Stimulated activated CD8-positive, alpha-beta memory T cell treated with anti-CD3 and anti-CD28 coated beads, Interleukin-15, amount 100 ng/mL, for 4 hours (primary cell): Measurements from ENCODE around the gene CCDC14.
"Not testable (repeated sequence)": the region's sequence is repeated elsewhere in the genome, so short reads cannot be mapped to it uniquely, and the experiment has no call there.

ENCODE experiments used
- DNase-seq, 2 donors: peaks; one replicate each; pipeline ENCODE4 v3.0.0-alpha.2; 2020; ENCODE audit warnings: low read depth in 2 of 2

The CCDC14 gene

GRCh38 chr3:123899300-123899865, 61.6 kb downstream of the CCDC14 start:
- DNase-seq, result no peak

GRCh38 chr3:123893012-123893411, 68.0 kb downstream of the CCDC14 start:
- DNase-seq, result no peak

GRCh38 chr3:123892195-123892594, 68.8 kb downstream of the CCDC14 start:
- no peak for DNase-seq

- DNase-seq, result not testable (repeated sequence)
Measured at GRCh38 chr3:123890991-123891390, 70.0 kb downstream of the CCDC14 start.

- not testable (repeated sequence) for DNase-seq
Measured at GRCh38 chr3:123890162-123890561, 70.9 kb downstream of the CCDC14 start.

GRCh38 chr3:123884993-123885392, 76.0 kb downstream of the CCDC14 start:
- DNase-seq, result no peak

- DNase-seq, result no peak
Measured at GRCh38 chr3:123884203-123884831, 76.7 kb downstream of the CCDC14 start, which contains the start of gene MYLK. Gene MYLK (minus strand): TSS chr3:123884332. CDS start chr3:123793841, 90,491 bp downstream.

- DNase-seq, result no peak
Measured at GRCh38 chr3:123883701-123884202, 77.3 kb downstream of the CCDC14 start.

- DNase-seq, result no peak
Measured at GRCh38 chr3:123883111-123883510, 77.9 kb downstream of the CCDC14 start.

- no peak for DNase-seq
Measured at GRCh38 chr3:123881771-123882170, 79.3 kb downstream of the CCDC14 start.

- no peak for DNase-seq
Measured at GRCh38 chr3:123880998-123881561, 79.9 kb downstream of the CCDC14 start.

- DNase-seq, result no peak
Measured at GRCh38 chr3:123878807-123879206, 82.2 kb downstream of the CCDC14 start.

GRCh38 chr3:123877965-123878364, 83.1 kb downstream of the CCDC14 start:
- no peak for DNase-seq

- DNase-seq, result no peak
Measured at GRCh38 chr3:123877466-123877865, 83.6 kb downstream of the CCDC14 start.

- no peak for DNase-seq
Measured at GRCh38 chr3:123876858-123877257, 84.2 kb downstream of the CCDC14 start.

- no peak for DNase-seq
Measured at GRCh38 chr3:123872621-123873020, 88.4 kb downstream of the CCDC14 start.

- no peak for DNase-seq
Measured at GRCh38 chr3:123871946-123872345, 89.1 kb downstream of the CCDC14 start.

GRCh38 chr3:123870033-123870432, 91.0 kb downstream of the CCDC14 start:
- DNase-seq, result no peak

GRCh38 chr3:123869165-123869564, 91.9 kb downstream of the CCDC14 start:
- no peak for DNase-seq

- DNase-seq, result no peak
Measured at GRCh38 chr3:123864706-123865105, 96.3 kb downstream of the CCDC14 start.
